NCI-H748 (cell line): ENCODE data around the gene SEC14L2.

Experiments used
- DNase-seq: peaks from one replicate; lab custom pipeline; 2025; ENCODE audit not compliant: unreplicated experiment; lab: John Stamatoyannopoulos, UW

SEC14L2 gene

DNA sequence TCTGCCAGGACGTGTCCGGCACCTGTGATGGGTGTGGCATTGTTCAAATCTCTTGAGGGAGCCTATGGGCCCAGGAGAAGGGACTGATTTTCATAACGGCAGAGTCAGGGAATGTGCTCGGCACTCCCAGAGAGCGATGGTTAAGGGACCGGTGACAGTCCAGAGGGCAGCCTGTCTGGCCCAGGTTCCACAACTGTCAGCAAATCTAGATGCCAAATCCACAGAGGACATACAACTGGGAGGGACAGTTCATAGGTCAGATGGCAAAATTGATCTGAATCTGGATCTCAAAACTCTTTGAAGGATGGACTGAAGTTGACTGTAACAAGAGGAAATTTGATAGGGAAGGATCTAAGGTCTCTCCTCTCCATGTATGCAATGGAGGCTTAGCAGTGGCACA is 7.5 kb downstream of the SEC14L2 start:
- DNase-seq = no peak

GRCh38 chr22:30405731-30406130 is 8.9 kb downstream of the SEC14L2 start:
- no peak for DNase-seq

- DNase-seq = no peak
These were observed 9.6 kb downstream of the SEC14L2 start for GRCh38 chr22:30406400-30406799.

DNA sequence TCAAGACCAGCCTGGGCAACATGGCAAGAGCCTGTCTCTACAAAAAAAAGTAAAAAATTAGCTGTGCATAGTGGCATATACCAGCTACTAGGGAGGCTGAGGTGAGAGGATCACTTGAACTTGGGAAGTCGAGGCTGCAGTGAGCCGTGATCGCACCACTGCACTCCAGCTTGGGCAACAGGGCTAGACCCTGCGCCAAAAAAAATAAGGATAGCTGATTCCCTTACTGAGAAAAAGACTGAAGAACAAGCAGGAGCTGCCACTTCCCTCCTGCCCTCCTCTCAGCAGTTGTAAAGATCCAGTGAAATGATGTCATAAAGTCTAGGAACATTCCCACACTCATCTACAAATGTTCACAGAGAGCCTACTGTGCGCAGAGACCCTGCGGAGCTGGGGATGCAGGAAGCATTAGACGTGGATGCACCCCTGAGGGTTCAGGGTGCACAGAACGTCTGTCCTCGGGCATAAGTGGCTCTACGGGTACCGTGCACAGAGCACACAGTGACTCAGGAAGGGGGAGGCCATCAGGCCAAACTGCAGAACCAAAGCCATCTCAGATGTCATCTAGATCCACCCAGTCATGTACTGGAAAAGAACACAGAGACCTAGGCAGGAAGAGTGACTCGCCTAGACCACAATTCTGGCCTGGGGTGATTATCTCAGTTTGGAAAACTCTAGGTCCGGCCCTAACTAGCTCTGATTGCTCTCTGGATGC is 11.7 kb downstream of the SEC14L2 start:
- no peak for DNase-seq

DNA sequence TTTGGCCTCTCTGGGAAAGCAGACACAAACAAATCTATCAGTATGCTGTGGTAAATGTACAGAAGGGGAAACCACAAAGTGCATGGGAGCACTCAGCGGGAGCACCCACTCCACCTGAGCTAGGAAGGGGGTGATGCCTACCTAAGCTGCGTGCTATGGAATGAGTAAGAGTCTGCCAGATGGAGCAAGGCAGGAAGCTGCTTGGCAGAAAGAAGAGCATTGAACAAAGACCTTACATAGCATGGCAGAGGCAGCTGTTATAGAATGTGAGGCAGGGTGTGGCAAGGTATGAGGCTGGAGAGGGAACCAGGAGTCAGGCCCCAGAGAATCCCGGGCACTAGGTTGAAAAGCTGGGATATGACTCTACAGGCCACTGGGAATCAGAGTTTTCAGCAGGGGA is 15.0 kb downstream of the SEC14L2 start:
- no peak for DNase-seq

DNA sequence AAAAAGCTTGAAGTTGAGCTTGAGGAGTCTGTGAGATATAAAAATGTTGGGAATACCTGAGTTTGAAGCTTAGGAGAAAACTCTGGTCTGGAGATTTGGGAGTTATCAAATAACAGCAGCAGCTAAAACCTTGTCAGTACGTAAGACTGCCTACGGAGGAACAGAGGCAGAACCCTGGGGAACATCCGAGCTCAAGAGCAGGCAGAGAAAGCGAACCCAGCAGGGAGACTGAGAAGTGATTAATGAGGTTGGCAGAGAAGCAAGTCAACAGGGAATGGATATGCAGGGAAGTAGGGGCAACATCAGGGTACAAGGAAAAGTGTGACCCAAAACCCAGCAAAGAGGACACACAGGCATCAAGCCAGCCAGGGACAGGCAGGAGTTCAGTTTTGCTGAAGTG is 16.2 kb downstream of the SEC14L2 start:
- DNase-seq = no peak

DNA sequence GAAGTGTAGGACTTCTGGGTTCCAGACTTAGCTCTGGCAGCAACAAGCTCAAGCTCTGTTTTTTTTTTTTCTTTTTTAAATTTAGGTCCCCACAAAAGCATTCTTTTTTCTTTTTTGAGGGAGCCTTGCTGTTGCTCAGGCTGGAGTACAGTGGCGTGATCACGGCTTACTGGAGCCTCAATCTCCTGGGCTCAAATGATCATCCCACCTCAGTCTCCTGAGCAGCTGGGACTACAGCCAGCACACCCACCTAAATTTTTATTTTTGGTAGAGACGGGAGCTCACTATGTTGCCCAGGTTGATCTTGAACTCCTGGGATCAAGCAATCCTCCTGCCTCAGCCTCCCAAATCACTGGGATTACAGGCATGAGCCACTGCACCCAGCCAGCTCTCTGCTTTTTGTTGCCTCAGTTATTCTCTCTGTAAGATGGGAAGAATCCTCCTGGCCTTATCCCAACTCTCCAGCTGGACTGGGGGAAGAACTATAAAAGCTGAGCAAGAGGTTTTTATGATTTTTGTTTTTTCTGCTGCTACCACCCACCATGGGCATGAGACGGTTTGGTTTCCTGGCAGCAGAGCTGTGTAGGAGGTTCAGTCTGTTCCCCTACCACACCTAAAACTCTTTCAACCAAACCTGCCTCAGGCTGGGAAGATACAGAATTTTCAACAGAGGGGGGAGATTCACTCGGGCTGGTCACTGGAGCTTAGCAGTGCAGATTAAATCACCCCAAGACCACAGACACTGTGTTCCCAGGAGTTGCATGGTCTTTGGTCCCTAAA is 17.1 kb downstream of the SEC14L2 start:
- no peak for DNase-seq

DNA sequence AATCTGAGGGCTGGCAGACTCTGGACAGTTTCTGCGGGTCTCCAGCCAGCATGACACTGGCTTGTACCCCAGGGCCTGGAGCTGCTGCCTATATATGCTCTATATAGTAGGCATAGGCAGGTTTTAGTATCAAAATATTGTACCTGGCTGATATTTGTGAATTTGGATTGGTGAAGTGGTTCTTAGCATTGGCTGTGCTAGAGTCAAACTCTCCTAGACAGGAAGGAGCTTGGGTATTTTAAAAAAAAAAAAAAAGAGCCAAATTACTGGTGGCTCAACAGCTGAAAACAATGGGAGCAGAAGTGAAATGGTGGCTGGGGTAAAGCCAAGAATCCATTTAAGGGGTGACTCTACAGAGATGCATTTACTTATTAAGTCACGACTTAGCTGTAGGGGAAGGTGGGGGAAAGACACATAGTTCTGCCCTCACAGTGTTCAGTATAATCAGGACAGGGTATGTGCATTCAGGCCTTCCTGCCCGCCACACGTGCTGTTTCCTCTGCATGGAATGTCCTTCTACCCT is 17.8 kb downstream of the SEC14L2 start:
- DNase-seq = no peak

- no peak for DNase-seq
These were observed 19.6 kb downstream of the SEC14L2 start for GRCh38 chr22:30416403-30416802.

DNA sequence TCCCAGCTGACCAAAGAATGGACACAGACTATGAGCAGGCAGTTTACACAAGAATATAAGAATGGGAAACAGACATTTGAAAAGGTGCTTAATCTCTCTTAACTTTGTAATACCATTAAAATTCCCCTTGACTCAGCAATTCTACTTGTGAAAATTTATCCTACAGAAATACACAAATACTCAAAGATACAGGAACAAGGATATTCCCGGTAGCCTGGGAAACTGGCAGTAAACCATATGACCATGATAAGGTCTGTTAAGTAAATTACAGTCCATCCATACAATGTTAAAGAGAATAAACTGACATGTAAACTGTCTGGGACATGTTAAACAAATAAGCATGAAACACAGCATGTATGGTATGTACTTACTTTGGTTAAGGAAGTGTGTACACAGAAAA is 20.0 kb downstream of the SEC14L2 start:
- DNase-seq = no peak

DNA sequence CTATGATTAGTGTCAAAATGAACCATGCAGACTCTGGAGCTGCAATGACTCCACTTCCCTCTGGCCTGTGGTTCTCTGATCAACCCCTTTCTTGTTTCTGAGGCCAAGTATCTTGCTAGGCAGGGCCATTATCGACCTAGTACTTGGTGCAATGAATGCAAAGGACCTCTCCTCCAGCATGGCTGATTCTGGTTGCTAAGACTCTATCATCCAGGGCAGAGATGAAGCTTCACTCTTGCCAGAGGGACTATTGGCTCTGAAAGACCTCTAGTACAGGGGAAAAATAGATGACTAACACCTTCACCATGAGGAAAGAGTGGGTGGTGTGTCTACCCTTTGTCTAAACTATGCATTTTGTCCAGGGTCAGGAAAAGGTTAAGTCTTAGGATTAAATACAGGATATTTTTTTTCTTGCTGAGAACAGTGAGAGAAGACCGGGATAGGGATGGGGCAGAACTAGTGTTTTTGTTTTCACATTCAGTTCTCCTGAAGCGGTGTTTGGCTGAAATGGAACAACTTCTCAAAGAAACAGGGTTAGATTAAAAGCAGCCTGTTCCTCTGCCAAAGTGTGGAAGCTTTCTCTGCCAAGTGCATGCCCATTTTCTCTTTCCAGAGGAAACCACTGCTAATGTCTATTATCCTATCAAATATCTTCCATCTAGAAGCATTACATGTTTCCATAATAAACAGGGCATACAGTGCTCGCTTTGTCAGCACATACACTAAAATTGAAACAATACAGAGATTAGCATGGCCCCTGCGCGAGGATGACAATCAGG is 23.7 kb downstream of the SEC14L2 start:
- no peak for DNase-seq

DNA sequence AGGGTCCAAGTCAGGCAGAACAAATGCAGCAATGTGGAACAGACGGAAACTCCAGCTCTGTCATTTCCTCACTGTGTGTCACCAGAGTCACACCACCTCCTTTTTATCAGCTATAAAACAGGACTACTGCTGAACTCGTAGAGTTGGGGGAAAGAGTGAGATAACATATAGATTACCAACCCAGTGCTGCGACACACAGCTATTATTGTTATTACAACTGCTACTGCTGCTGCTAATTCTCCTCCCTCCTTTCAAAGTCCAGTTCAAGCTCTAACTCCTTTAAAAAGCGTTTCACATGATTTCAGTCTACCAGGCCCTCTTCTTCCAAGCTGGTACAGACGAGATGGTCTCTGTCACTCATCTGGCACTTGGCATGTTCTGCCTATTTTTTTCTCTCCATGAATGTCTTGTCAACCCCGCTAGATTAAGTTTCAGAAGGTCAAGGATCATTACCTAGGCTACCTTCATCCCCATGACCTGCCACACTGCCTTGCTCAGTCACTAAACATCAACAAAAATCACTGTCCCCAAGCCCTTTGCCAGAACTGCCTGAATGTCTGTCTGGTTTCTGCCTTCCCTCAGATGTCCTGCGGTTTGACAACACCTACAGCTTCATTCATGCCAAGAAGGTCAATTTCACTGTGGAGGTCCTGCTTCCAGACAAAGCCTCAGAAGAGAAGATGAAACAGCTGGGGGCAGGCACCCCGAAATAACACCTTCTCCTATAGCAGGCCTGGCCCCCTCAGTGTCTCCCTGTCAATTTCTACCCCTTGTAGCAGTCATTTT is 25.1 kb downstream of the SEC14L2 start:
- no peak for DNase-seq

DNA sequence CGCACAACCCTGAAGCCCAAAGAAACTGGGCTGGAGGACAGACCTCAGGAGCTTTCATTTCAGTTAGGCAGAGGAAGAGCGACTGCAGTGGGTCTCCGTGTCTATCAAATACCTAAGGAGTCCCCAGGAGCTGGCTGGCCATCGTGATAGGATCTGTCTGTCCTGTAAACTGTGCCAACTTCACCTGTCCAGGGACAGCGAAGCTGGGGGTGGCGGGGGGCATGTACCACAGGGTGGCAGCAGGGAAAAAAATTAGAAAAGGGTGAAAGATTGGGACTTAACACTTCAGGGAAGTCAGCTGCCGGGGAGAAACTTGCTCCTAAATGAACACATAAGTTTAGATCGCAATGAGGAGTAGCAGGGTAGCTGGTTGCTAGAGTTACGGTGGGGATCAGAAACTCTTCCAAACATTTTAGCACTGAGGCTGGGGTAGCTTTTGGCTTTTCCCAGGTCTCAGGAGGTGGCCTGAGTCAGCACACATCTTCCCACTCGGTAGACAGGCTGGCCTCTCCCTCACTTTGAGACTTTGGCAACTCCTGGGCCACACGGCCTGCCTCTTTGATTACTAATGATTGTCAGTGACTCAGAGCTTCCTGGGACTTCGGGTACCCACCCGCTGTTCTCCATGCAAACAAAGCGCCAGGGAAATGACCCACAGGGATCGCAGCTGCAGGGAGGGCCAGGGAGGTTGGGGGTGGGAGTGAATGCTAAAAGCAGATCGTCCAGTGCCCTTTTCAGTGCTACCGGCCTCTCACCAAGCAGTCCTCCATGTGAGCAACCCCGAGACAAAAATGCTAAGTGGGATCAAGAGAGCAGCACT is 25.9 kb downstream of the SEC14L2 start:
- DNase-seq = peak; percentile 57

DNA sequence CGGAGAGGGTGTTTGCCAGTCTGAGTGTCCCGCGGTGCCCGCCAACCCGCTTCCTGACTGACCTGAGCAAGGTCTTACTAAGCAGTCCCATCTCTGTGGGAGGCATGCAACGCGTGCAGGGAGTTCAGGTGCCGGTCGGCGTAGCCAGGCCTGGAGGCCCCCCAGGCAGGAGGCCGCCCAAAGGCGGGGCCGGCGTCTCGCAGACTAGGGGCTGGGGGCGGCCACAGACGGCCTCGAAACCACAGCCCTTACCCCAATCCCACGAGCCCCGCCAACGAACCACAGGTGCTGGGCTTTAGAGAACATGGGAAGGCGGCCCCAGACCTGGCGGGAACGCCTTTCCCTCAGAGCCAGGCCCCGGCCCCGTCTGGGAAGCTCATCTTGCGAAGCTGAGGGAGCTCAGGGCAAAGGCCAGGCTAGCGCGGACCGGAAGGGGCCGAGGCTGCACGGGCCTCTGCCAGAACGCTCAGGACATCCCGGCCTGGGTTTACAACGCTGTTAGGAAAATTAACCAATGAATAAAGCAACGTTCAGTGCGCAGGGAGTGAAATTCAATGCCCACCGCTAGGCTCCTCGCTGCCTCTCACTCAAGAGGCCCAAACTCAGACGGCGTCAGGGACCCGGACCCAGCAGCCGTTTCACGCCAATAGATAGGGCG is 26.6 kb downstream of the SEC14L2 start:
- DNase-seq = peak; percentile 78

GRCh38 chr22:30423959-30424533 is 27.2 kb downstream of the SEC14L2 start:
- DNase-seq = peak; percentile 98

DNA sequence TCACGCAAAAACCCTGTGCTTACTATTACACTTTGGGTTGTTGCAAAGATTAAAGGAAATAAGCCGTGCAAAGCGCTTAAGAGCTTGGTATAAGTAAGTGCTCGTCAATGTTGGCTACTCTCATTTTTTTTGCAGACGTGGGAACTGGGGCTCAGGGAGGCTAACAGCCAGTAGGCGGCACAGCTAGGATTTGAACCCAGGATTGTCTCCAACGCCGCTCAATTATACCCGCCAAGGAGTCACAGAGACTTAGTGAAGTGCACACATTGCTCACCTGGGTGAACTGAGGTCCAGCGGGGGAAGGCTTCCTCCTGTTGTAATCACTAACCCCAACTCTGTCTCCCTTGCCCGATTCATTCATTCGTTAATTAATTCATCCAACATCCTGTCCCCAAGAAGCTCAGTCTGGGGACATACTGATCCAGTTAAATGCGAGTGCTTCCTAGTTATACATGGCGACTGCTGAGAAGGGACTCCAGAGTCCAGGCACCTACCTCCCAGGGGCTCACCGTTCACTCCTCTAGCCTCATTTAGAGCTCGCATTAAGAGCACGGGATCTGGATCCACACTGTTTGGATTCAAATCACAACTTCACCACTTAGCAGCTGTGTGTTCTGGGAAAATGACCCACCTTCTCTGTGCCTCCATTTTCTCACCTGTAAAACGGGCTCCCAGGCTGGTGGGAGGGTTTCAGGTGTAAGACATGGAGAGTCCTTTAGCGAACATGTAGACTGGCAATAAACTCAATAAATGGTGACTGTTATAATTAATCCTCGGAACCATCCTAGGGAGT is 27.9 kb downstream of the SEC14L2 start:
- DNase-seq = no peak

GRCh38 chr22:30425327-30425615 is 28.5 kb downstream of the SEC14L2 start:
- no peak for DNase-seq

DNA sequence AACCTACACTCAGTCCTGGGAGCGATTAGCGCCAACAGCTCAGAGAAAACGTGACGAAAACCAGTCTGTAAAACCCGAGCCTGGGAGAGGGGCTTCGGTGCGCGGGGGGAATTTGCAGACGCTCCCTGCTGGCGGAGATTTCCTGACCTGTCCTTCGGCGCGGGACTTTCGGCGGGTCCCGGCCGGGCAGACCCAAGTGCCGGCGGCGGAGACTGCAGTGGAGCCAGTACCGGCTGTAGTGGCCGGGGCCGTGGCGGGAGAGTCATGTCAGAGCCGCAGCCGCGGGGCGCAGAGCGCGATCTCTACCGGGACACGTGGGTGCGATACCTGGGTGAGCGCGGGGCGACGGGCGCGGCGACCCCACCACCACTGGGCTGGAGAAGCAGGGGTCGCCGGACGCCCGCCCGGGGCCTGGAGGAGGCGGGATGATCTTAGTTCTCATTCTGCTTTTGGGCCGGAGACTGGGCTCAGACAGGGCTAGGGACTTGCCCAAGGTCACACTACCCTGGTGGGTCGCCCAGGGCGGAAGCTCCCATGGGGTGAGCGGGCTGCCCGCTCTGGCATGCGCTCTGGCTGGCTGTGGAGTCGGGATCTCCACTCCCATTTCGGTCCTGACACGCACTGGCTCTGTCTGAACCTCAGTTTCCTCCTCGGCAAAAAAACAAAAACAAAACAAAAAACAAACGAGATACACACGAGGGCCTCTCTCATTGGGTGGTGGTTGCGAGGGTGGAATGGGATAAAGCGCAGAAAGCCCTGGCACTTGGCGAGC is 29.0 kb downstream of the SEC14L2 start, which contains the start of gene MTFP1:
MTFP1 (plus strand) TSS at position 153 of the 772 bp plus-strand sequence; CDS start at position 265, 112 bp downstream.
- peak; percentile 72 for DNase-seq
